ENCODE data around the gene PRUNE2.
A peak's percentile ranks its signal among the peaks of the same experiment; 100 is the strongest.

The PRUNE2 gene

DNA sequence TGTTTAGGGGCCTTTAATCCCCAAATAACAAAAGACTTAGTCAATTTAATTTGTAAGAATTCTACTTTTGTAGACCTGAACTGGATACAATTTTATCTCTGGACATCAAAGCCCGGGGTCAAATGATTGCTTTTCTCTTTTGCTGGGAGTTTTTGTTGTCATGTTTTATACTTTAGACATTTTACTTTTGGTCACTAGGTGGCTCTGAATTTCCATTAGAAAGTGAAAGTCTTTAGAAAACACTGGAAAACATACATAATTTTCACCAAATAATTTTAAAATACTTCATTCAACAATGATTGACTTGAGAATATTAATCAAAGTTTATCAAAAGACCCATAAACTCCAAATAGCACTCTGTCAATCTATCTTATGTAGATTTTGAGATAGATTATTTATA lies 144.5 kb downstream of the PRUNE2 start:
- DNase-seq (ENCODE audit: low read depth) = no peak
- no peak overlapping the region for H3K4me3 ChIP-seq (ENCODE audit: control insufficient read depth, low read depth, low read length)
- TF ChIP-seq, protein P1, sequence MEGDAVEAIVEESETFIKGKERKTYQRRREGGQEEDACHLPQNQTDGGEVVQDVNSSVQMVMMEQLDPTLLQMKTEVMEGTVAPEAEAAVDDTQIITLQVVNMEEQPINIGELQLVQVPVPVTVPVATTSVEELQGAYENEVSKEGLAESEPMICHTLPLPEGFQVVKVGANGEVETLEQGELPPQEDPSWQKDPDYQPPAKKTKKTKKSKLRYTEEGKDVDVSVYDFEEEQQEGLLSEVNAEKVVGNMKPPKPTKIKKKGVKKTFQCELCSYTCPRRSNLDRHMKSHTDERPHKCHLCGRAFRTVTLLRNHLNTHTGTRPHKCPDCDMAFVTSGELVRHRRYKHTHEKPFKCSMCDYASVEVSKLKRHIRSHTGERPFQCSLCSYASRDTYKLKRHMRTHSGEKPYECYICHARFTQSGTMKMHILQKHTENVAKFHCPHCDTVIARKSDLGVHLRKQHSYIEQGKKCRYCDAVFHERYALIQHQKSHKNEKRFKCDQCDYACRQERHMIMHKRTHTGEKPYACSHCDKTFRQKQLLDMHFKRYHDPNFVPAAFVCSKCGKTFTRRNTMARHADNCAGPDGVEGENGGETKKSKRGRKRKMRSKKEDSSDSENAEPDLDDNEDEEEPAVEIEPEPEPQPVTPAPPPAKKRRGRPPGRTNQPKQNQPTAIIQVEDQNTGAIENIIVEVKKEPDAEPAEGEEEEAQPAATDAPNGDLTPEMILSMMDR (IDR thresholded peaks at IDR 0.05; ENCODE audit: control insufficient read depth, insufficient read depth, low read depth, low read length, missing control alignments) = peak; percentile 30

DNA sequence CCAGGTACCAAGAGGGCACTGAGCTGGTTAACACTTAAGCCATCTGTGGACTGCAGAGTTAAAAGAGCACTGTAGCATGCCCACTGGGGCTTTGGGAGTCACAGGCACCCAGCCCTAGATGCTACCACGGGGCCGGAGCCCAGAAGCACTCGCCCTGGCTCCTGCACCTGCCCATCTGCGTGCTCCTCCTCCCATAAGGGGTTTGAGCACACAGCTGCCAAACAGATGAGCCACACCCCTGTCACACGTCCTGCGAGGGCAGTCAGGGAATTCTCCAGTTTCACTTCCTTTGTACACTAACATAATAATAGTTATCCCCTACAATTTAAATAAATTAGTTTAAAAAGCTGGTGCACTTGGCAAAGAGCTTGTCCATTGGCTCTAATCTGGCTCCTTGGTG lies 146.2 kb downstream of the PRUNE2 start:
- TF ChIP-seq, protein P1 (IDR thresholded peaks at IDR 0.05; ENCODE audit: control insufficient read depth, insufficient read depth, low read depth, low read length, missing control alignments) = no peak
- no peak for DNase-seq (ENCODE audit: low read depth)
- no peak overlapping the region for H3K4me3 ChIP-seq (ENCODE audit: control insufficient read depth, low read depth, low read length)

DNA sequence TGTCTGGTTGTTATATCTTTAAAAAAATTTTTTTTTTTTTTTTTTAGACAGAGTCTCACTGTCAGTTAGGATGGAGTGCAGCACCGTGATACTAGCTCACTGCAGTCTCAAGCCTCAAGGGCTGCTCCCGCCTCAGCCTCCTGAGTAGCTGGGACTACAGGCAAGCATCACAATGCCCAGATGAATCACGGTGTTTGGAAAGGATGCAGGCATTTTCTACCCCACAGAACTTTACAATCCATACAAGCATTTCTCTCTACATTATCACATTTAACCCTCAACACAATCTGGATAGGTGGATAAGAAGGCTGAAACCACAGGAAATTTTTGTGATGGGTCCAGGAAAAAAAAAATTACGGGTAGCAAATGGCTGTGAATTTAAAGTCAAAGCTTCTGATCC lies 147.4 kb downstream of the PRUNE2 start:
- TF ChIP-seq, protein P1 (IDR thresholded peaks at IDR 0.05; ENCODE audit: control insufficient read depth, insufficient read depth, low read depth, low read length, missing control alignments) = no peak
- DNase-seq (ENCODE audit: low read depth) = no peak

DNA sequence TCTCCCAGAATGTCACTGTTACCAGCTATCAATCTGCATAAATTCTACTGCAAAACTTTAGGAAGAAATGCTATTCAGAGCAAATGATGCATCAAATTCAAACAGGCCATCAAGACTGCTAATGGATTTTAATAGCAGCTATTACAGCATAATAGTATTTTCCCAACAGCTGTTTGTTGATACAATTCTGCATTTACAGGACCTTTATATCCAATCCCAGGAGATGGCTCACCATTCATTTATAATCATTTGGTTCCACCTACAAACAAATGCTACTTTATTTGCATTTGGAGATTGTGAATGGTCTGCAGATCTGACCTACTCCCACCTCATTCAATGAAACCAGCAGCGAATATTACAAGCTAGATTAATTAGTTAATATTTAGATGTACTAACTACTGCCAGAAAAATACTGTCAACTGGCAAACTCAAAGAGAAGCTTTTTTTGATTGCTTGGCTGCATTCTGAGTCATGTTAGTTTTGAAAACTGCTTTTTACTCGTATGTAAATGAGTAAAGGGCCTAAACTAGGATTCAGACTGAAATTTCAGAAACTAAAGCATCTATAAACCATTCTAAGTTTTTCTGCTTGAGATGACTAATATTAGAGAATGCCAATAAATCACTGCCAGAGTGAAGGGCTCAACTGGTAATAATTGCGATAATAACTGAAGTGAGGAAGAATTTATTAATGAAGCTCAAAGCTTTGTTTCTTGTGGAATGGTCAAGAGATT lies 148.8 kb downstream of the PRUNE2 start:
- TF ChIP-seq, protein P1 (IDR thresholded peaks at IDR 0.05; ENCODE audit: control insufficient read depth, insufficient read depth, low read depth, low read length, missing control alignments) = no peak
- DNase-seq (ENCODE audit: low read depth) = no peak
- H3K4me3 ChIP-seq (ENCODE audit: control insufficient read depth, low read depth, low read length) = no peak overlapping the region

More for the DNA sequence above, 147.4 kb downstream of the PRUNE2 start:
- no peak overlapping the region for H3K4me3 ChIP-seq (ENCODE audit: control insufficient read depth, low read depth, low read length)

DNA sequence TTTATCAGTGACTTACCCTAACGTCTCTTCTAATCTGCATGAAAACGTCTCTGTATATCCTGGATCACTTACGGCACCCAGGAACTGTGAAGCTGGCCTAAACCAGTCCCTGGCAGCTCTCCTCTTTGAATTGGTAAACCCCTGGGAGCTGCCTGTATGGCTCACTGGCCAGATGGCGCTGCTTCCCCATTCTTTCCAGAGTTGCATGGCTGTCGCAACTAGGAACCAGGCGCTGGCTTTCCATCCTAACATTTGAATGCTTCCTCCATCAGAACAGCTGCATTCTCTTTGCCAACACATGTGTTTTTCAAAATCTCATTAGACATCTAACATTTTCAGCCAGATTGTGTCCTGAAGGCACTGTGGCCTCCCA lies 149.7 kb downstream of the PRUNE2 start:
- TF ChIP-seq, protein P1 (IDR thresholded peaks at IDR 0.05; ENCODE audit: control insufficient read depth, insufficient read depth, low read depth, low read length, missing control alignments) = peak; percentile 41
- no peak overlapping the region for H3K4me3 ChIP-seq (ENCODE audit: control insufficient read depth, low read depth, low read length)
- no peak for DNase-seq (ENCODE audit: low read depth)

DNA sequence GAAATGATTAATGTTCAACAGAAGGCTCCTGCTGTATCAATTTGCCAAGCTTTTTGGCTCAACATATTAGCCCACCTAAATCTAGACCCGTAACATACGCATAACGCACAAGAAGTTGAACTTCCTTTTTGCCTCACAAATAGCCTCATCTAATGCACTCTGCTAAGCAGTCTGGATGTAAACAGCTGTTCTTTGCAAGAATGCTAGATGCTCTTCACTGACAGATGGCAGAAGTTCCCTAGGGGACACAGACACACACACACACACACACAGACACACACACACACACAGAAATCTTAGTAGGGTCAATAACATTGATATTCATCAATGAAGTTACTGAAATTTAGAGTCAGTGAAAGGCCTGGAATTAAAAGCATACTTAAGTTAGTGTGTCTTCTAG lies 154.9 kb downstream of the PRUNE2 start:
- TF ChIP-seq, protein P1 (IDR thresholded peaks at IDR 0.05; ENCODE audit: control insufficient read depth, insufficient read depth, low read depth, low read length, missing control alignments) = no peak
- no peak for DNase-seq (ENCODE audit: low read depth)
- H3K4me3 ChIP-seq (ENCODE audit: control insufficient read depth, low read depth, low read length) = no peak overlapping the region
